ENCODE results near the gene CC2D1A. TPM values are rescaled to one million over a fixed set of nuclear protein-coding genes. Genes with fewer than 3 reads are reported as not detected.

Gene CC2D1A
- total RNA-seq, 1 donor from 2014 or later = 69.4 TPM

GRCh38 chr19:13880059-13881043 lies 25.6 kb upstream of the CC2D1A start:
- H3K4me3 Mint-ChIP-seq (ENCODE audit: low read depth) = no peak overlapping the region
- DNase-seq (ENCODE audit: low spot score, unreplicated experiment) = peak; percentile 97
- H3K4me1 Mint-ChIP-seq (ENCODE audit: low read depth) = peaks cover 3% of the 10 kb centered on the region
- TF ChIP-seq CTCF (IDR thresholded peaks at IDR 0.05; ENCODE audit: unreplicated experiment) = peak; percentile 99
- H3K27me3 Mint-ChIP-seq = no peaks in the 10 kb centered on the region
- H3K9me3 Mint-ChIP-seq (ENCODE audit: low read depth) = no peaks in the 10 kb centered on the region
- H3K27ac Mint-ChIP-seq = peak overlapping the region; percentile 45
- H3K36me3 Mint-ChIP-seq (ENCODE audit: insufficient read depth) = no peaks in the 10 kb centered on the region

- Mint-ChIP-seq H3K27ac (no peak overlapping the region), H3K4me3 (ENCODE audit: low read depth) (no peak overlapping the region), H3K27me3 (no peaks in the 10 kb centered on the region), H3K9me3 (ENCODE audit: low read depth) (no peaks in the 10 kb centered on the region), H3K36me3 (ENCODE audit: insufficient read depth) (no peaks in the 10 kb centered on the region), H3K4me1 (ENCODE audit: low read depth) (peaks cover 3% of the 10 kb centered on the region)
- DNase-seq (ENCODE audit: low spot score, unreplicated experiment) = no peak
- no peak for TF ChIP-seq CTCF (IDR thresholded peaks at IDR 0.05; ENCODE audit: unreplicated experiment)
These were observed 24.7 kb upstream of the CC2D1A start for GRCh38 chr19:13881251-13881691.

- Mint-ChIP-seq H3K36me3 (ENCODE audit: insufficient read depth) (no peaks in the 10 kb centered on the region), H3K27ac (peak overlapping the region; percentile 16), H3K9me3 (ENCODE audit: low read depth) (no peaks in the 10 kb centered on the region), H3K4me3 (ENCODE audit: low read depth) (no peak overlapping the region), H3K27me3 (no peaks in the 10 kb centered on the region), H3K4me1 (ENCODE audit: low read depth) (peaks cover 3% of the 10 kb centered on the region)
- DNase-seq (ENCODE audit: low spot score, unreplicated experiment) = no peak
- no peak for TF ChIP-seq CTCF (IDR thresholded peaks at IDR 0.05; ENCODE audit: unreplicated experiment)
These were observed 24.1 kb upstream of the CC2D1A start for GRCh38 chr19:13881692-13882418.

GRCh38 chr19:13882419-13882795 lies 23.6 kb upstream of the CC2D1A start:
- Mint-ChIP-seq H3K4me1 (ENCODE audit: low read depth) (peaks cover 3% of the 10 kb centered on the region), H3K4me3 (ENCODE audit: low read depth) (no peak overlapping the region), H3K36me3 (ENCODE audit: insufficient read depth) (no peaks in the 10 kb centered on the region), H3K9me3 (ENCODE audit: low read depth) (no peaks in the 10 kb centered on the region), H3K27ac (peak overlapping the region; percentile 10), H3K27me3 (no peaks in the 10 kb centered on the region)
- TF ChIP-seq CTCF (IDR thresholded peaks at IDR 0.05; ENCODE audit: unreplicated experiment) = no peak
- DNase-seq (ENCODE audit: low spot score, unreplicated experiment) = no peak

GRCh38 chr19:13882836-13883235 lies 23.2 kb upstream of the CC2D1A start:
- no peak for DNase-seq (ENCODE audit: low spot score, unreplicated experiment)
- no peaks in the 10 kb centered on the region for H3K27me3 Mint-ChIP-seq
- TF ChIP-seq CTCF (IDR thresholded peaks at IDR 0.05; ENCODE audit: unreplicated experiment) = no peak
- peaks cover 3% of the 10 kb centered on the region for H3K4me1 Mint-ChIP-seq (ENCODE audit: low read depth)
- H3K4me3 Mint-ChIP-seq (ENCODE audit: low read depth) = no peak overlapping the region
- no peaks in the 10 kb centered on the region for H3K9me3 Mint-ChIP-seq (ENCODE audit: low read depth)
- H3K27ac Mint-ChIP-seq = no peak overlapping the region
- no peaks in the 10 kb centered on the region for H3K36me3 Mint-ChIP-seq (ENCODE audit: insufficient read depth)
